ENCODE results near the gene TNNI2.
"Not testable (repeated sequence)": the region's sequence is repeated elsewhere in the genome, so short reads cannot be mapped to it uniquely, and the experiment has no call there.

The TNNI2 gene

DNA sequence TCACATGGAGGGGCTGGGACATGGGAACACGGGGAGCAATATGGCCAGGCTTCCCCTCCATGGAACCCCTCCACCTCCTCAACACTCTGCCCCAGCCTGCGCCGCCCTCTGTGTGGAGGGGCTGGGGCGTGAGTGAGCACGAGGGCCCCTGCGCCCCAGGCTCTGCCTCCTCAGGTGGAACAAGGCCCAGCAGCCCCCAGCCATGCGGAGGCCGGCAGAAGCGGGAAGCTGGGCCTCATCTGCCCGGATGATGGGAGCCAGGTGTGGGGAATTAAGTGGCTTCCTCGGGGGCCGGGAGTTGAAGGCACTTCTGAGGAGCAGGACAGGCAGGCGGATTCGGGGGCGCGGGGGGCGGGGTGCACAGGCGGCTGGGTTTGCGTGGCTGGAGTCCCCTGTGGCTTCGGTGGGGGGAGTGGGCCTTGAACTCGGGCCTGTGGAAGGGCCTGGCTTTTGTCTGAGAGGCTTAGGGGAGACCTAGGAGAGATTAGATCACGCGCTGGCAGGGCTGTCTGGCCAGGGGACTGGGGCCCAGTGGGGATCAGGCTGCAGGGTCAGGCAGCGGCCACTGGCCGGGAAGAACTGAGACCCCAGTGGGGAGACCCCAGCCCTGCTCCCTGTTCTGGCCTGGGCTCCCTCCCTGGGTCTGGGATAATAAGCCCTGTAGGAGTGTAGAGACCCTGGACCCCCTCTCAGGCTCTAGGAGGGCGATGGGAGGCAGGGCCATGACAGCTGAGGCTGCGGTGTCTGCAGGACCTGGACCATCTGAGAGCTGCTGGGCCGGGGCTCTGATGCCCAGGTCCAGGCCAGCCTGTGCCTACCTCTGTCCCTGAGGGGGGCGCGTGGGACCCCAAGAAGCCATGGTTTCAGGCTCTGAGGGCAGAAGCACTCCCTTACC lies 39.6 kb downstream of the TNNI2 start:
- H3K4me3 ChIP-seq (ENCODE audit: low read length): no peak overlapping the region
- H3K9ac ChIP-seq (ENCODE audit: low read length): no peak overlapping the region
- no peaks in the 10 kb centered on the region for H3K36me3 ChIP-seq (ENCODE audit: control insufficient read depth, insufficient read depth, low read length)
- H3K4me1 ChIP-seq (ENCODE audit: control insufficient read depth, insufficient read depth, low read length): peaks cover 15% of the 10 kb centered on the region
- H3K27me3 ChIP-seq (ENCODE audit: control insufficient read depth, insufficient read depth, low read length): no peaks in the 10 kb centered on the region
- H3K9me3 ChIP-seq (ENCODE audit: control insufficient read depth, low read length): no peaks in the 10 kb centered on the region

DNA sequence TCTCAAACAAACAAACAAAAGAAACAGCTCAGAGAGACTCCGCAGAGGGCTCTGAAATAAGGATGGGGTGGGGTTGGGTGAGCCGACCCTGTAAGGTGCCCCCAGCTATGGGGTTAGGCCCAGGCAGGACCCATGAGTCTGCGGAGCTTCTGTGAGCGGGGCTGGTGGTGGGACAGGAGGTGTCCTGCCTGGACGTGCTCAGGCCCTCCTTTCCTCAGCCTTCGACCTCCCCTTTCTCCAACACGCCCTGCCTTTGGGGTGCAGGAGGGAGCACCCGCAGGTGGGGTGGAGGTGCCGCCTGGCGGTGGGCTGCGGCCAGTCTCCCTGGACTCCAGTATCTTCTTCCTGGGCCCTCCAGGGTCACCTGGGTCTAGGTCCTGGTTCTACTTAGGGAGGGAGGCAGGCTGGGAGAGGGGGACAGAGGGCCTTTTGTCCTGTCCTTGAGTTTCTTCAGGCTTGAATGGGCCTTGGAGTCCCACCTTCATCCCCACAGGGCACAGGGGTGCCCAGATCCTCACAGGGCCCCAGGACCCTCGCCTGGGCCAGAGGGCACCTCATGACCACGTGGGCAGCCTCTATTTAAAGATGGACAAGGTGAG lies 40.7 kb downstream of the TNNI2 start:
- Histone ChIP-seq H3K9me3 (ENCODE audit: control insufficient read depth, low read length) (no peaks in the 10 kb centered on the region), H3K27me3 (ENCODE audit: control insufficient read depth, insufficient read depth, low read length) (no peaks in the 10 kb centered on the region), H3K4me3 (ENCODE audit: low read length) (no peak overlapping the region), H3K4me1 (ENCODE audit: control insufficient read depth, insufficient read depth, low read length) (peaks cover 15% of the 10 kb centered on the region), H3K36me3 (ENCODE audit: control insufficient read depth, insufficient read depth, low read length) (no peaks in the 10 kb centered on the region), H3K9ac (ENCODE audit: low read length) (no peak overlapping the region)

DNA sequence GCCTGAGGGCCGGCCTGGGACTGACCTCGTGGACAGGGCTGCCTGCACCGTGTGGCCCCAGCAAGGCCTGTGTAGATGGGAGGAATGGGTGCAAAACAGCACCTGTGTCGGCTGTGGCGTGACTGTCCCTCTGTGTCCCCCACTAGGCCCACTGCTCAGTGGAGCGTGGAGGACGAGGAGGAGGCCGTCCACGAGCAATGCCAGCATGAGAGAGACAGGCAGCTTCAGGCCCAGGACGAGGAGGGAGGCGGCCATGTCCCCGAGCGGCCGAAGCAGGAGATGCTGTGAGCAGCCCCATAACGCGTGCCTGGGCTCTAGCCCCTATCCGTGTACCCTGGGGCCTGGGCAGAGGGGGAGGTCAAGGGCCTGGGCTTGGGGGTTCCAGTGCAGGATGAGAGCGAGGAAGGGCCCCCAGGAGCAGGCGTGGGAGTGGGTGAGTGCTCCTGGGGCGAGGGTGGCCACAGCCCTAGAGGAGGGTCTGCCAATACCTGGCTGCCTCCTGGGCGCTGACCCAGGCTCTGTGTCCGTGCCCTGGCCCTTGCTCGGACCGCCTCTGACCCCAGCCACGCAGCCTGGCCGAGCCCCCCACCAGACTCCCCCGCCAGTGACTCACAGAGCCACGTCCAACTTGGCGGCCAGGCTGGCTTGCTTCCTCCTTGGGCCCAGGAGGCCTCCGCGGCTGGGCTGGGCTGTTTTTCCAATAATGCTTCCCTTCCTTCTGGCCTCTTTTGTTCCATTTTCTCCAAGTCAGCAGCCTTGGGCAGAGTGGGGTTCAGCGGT lies 41.4 kb downstream of the TNNI2 start:
- H3K27me3 ChIP-seq (ENCODE audit: control insufficient read depth, insufficient read depth, low read length): no peaks in the 10 kb centered on the region
- no peaks in the 10 kb centered on the region for H3K9me3 ChIP-seq (ENCODE audit: control insufficient read depth, low read length)
- H3K9ac ChIP-seq (ENCODE audit: low read length): peak overlapping the region; percentile 25
- no peaks in the 10 kb centered on the region for H3K36me3 ChIP-seq (ENCODE audit: control insufficient read depth, insufficient read depth, low read length)
- no peak overlapping the region for H3K4me3 ChIP-seq (ENCODE audit: low read length)
- H3K4me1 ChIP-seq (ENCODE audit: control insufficient read depth, insufficient read depth, low read length): peaks cover 15% of the 10 kb centered on the region

DNA sequence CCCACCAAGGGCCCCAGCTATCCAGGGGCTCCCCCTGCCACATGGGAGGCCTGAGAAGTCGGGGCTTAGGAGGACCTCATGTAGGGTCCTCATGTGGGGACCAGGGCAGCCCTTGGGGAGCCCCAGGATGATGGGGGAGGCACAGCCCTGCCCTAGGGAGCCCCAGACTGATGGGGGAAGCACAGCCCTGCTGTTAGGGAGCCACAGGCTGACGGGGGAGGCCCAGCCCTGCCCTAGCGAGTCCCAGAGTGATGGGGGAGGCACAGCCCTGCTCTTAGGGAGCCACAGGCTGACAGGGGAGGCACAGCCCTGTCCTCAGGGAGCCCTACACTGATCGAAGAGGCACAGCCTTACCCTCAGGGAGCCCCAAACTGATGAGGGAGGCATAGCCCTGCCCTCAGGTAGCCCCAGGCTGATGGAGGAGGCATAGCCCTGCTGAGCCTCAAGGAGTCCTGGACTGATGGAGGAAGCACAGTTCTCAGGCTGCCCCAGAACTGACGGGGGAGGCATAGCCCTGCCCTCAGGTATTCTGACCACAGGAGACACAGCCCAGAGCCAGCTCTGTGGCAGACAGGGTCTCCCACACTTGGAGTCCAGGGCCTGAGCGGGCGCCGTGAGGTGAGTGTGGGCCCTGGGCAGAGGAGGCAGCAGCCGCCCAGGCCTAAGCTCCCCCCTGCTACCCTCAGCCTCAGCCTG lies 42.1 kb downstream of the TNNI2 start:
- H3K9me3 ChIP-seq (ENCODE audit: control insufficient read depth, low read length): no peaks in the 10 kb centered on the region
- H3K9ac ChIP-seq (ENCODE audit: low read length): peak overlapping the region; percentile 25
- no peaks in the 10 kb centered on the region for H3K36me3 ChIP-seq (ENCODE audit: control insufficient read depth, insufficient read depth, low read length)
- peaks cover 15% of the 10 kb centered on the region for H3K4me1 ChIP-seq (ENCODE audit: control insufficient read depth, insufficient read depth, low read length)
- no peak overlapping the region for H3K4me3 ChIP-seq (ENCODE audit: low read length)
- H3K27me3 ChIP-seq (ENCODE audit: control insufficient read depth, insufficient read depth, low read length): no peaks in the 10 kb centered on the region

DNA sequence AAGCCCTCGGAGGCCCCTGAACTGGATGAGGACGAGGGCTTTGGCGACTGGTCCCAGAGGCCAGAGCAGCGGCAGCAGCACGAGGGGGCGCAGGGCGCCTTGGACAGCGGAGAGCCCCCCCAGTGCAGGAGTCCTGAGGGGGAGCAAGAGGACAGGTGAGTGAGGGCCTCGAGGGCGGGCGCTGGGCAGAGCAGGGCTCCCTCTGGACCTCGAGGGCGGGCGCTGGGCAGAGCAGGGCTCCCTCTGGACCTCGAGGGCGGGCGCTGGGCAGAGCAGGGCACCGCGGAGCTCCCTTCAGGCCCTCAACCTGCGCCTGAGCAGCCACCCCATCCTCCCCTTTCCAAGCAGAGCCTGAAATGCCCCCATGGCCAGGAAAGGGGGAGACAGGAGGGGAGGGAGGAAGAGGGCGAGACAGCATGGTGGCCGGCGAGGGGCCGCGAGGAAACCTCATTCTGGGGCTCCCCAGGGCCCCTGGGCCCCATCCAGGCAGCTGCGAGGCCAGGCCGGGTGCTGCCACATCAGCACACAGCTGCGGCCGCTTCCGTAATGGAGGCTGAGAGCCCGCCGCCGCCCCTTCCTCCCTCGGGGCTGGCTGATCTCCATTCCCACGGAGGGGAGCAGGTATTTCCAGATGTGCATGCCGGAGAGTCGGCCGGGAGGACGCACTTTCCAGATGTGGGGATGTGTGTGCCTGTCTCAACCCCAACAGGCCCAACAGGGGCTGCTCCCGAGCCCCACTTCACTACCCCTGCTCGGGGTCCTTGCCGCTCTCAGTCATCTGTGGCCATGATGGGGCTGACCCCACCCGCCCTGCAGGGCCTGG lies 42.9 kb downstream of the TNNI2 start:
- H3K9me3 ChIP-seq (ENCODE audit: control insufficient read depth, low read length): no peaks in the 10 kb centered on the region
- H3K27me3 ChIP-seq (ENCODE audit: control insufficient read depth, insufficient read depth, low read length): no peaks in the 10 kb centered on the region
- no peak overlapping the region for H3K4me3 ChIP-seq (ENCODE audit: low read length)
- H3K36me3 ChIP-seq (ENCODE audit: control insufficient read depth, insufficient read depth, low read length): no peaks in the 10 kb centered on the region
- peaks cover 13% of the 10 kb centered on the region for H3K4me1 ChIP-seq (ENCODE audit: control insufficient read depth, insufficient read depth, low read length)
- H3K9ac ChIP-seq (ENCODE audit: low read length): no peak overlapping the region

DNA sequence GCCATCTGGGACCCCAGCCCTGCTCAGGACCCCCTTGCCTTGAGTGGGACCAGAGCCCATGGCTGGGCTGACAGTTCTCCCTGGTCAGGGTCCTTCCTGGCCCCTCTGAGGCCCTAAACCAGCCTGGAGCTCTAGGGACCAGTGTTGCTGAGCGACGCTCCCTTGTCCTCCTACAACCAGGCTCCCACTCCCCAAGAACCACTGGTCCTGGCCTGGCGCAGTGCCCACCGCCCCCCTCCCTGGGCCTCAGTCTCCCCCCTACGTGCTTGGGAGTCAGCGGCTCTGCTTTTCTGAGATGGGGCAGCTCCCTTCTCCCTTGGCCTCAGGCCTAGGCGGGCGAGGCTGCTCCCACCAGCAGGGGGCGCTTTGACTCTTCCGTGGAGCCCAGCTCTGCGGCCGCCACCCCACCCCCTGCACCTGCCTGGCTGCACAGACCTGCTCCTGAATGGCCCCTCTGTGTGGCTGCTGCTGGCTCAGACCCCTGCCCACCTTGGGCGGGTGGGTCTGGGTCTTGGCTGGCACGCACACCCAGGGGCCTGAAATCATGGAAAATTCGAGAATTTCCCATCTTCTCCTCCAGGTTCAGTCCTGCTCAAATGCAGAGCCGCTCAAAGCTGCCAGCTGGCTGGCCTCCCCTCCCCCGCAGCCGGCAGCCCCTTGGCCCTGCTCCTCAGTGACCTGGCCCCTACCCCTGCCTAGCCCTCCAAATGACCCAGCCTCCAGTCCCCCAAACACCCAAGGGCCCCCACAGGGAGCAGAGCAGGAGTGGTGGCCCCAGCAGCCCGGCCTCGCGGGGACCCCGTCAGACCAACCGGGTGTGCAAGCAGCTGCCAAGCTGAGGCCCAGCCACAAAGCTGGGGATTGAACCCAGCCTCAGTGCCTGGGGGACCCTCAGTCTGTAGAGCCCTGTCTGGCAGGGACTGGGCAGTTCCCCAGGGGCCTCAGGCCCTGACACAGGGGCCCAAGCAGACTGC lies 43.8 kb downstream of the TNNI2 start:
- peaks cover 7% of the 10 kb centered on the region for H3K4me1 ChIP-seq (ENCODE audit: control insufficient read depth, insufficient read depth, low read length)
- H3K9me3 ChIP-seq (ENCODE audit: control insufficient read depth, low read length): no peaks in the 10 kb centered on the region
- no peak overlapping the region for H3K9ac ChIP-seq (ENCODE audit: low read length)
- H3K36me3 ChIP-seq (ENCODE audit: control insufficient read depth, insufficient read depth, low read length): no peaks in the 10 kb centered on the region
- no peak overlapping the region for H3K4me3 ChIP-seq (ENCODE audit: low read length)
- H3K27me3 ChIP-seq (ENCODE audit: control insufficient read depth, insufficient read depth, low read length): peaks cover 2% of the 10 kb centered on the region

DNA sequence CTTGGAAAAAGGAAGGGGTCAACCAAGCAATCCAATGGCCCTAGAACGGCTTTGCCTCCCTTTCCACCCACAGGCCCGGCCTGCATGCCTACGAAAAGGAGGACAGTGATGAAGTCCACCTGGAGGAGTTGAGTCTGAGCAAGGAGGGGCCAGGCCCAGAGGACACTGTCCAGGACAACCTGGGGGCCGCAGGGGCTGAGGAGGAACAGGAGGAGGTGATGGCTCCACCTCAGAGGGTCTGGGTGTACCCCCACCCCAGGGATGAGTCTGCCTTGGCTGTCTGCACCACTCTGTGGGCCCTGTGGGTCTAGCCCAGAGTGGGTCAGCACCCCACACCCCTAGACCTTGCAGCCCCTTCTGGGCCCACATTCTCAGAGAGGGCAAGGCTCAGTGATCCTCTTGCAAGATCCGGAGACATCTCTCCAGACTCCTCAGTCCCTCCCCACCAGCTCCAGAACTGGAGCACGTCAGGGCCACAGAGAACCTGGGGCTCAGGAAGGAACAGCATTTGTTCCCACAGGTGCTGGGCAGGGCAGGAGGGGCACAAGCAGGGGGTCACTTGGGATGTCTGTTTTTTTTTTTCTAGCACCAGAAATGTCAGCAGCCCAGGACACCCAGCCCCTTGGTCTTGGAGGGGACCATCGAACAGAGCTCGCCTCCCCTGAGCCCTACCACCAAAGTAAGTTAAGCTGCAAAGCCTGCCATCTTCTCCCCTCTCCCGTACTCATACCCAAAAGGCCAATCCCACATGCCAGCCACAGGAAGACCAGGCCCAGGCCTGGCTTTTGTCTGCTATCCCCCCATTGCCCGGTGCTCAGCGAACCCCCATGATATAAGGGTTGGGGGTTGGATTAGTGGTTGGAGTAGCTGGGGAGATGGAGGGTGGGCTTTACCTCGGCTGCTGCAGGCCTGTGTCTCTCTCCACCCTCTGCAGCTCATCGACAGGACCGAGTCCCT lies 44.8 kb downstream of the TNNI2 start:
- Histone ChIP-seq H3K9me3 (ENCODE audit: control insufficient read depth, low read length) (no peaks in the 10 kb centered on the region), H3K27me3 (ENCODE audit: control insufficient read depth, insufficient read depth, low read length) (peaks cover 4% of the 10 kb centered on the region), H3K36me3 (ENCODE audit: control insufficient read depth, insufficient read depth, low read length) (no peaks in the 10 kb centered on the region), H3K4me3 (ENCODE audit: low read length) (no peak overlapping the region), H3K9ac (ENCODE audit: low read length) (no peak overlapping the region), H3K4me1 (ENCODE audit: control insufficient read depth, insufficient read depth, low read length) (peaks cover 6% of the 10 kb centered on the region)

DNA sequence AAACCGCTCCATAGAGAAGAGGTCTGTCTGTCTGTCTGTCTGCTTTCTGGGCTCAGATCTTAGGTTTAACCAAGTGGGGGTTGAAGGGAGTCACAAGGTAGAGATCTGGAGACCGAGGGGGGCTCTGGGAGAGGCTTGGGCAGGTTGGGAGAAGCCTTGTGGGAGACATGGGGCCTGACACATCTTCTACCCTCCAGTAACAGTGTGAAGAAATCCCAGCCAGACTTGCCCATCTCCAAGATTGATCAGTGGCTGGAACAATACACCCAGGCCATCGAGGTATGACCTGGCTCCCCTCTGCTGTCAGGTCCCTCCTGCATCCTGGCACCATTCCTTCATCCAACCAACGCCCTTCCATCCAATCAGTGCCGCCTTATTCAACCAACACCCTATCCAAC lies 45.5 kb downstream of the TNNI2 start:
- no peaks in the 10 kb centered on the region for H3K36me3 ChIP-seq (ENCODE audit: control insufficient read depth, insufficient read depth, low read length)

DNA sequence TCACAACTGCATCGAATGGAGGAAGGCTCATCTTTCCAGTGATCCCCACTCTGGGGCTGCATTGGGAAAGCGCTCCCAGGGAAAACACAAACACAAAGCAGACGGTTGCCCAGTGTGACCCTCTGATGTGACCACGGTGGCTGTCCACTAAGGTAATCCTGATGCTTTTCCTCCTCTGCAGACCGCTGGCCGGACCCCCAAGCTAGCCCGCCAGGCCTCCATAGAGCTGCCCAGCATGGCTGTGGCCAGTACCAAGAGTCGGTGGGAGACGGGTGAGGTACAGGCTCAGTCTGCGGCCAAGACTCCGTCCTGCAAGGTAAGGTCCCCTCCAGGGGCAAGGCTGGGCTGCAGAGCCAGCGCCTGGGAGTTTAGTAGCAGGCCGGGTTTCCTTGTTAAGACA lies 47.8 kb downstream of the TNNI2 start:
- not testable (repeated sequence) for H3K4me3 ChIP-seq (ENCODE audit: low read length); H3K27me3 ChIP-seq (ENCODE audit: control insufficient read depth, insufficient read depth, low read length); H3K9ac ChIP-seq (ENCODE audit: low read length); H3K9me3 ChIP-seq (ENCODE audit: control insufficient read depth, low read length); H3K36me3 ChIP-seq (ENCODE audit: control insufficient read depth, insufficient read depth, low read length); H3K4me1 ChIP-seq (ENCODE audit: control insufficient read depth, insufficient read depth, low read length)

More for the DNA sequence above, 45.5 kb downstream of the TNNI2 start:
- Histone ChIP-seq H3K9me3 (ENCODE audit: control insufficient read depth, low read length) (no peaks in the 10 kb centered on the region), H3K4me3 (ENCODE audit: low read length) (no peak overlapping the region), H3K9ac (ENCODE audit: low read length) (no peak overlapping the region), H3K4me1 (ENCODE audit: control insufficient read depth, insufficient read depth, low read length) (peaks cover 10% of the 10 kb centered on the region), H3K27me3 (ENCODE audit: control insufficient read depth, insufficient read depth, low read length) (peaks cover 4% of the 10 kb centered on the region)
